Activated naive CD4-positive, alpha-beta T cell treated with anti-CD3 and anti-CD28 coated beads, Interleukin-2, amount 50 U/mL, for 24 hours (primary cell): ENCODE measurements around the gene MYCBP2.

Experiments
- H3K27ac Mint-ChIP-seq: one replicate; pipeline ENCODE4 v1.8.0; 2021; ENCODE audit warnings: mild to moderate bottlenecking, mixed read lengths
- H3K27me3 Mint-ChIP-seq: one replicate; pipeline ENCODE4 v1.8.0; 2021; ENCODE audit warnings: mixed read lengths
- H3K36me3 Mint-ChIP-seq: one replicate; pipeline ENCODE4 v1.8.0; 2021; ENCODE audit warnings: mixed read lengths
- H3K4me1 Mint-ChIP-seq: one replicate; pipeline ENCODE4 v1.8.0; 2021; ENCODE audit warnings: mixed read lengths
- H3K4me3 Mint-ChIP-seq: one replicate; pipeline ENCODE4 v1.8.0; 2021; ENCODE audit warnings: mild to moderate bottlenecking, mixed read lengths
- H3K9me3 Mint-ChIP-seq: one replicate; pipeline ENCODE4 v1.8.0; 2021; ENCODE audit warnings: mixed read lengths

The MYCBP2 gene

GRCh38 chr13:77326905-77327604, at the start of gene MYCBP2:
Gene MYCBP2, minus strand, starts transcription at chr13:77327094. Its CDS starts 319 bp downstream, at chr13:77326775.
- no peaks in the 10 kb centered on the region for H3K27me3 Mint-ChIP-seq
- H3K4me1 Mint-ChIP-seq, result peaks cover 67% of the 10 kb centered on the region
- peak within 1 kb of the TSS; percentile 98 for H3K27ac Mint-ChIP-seq
- H3K9me3 Mint-ChIP-seq, result no peaks in the 10 kb centered on the region
- peaks cover 7% of the 10 kb centered on the region for H3K36me3 Mint-ChIP-seq
- peak within 1 kb of the TSS; percentile 97 for H3K4me3 Mint-ChIP-seq

DNA sequence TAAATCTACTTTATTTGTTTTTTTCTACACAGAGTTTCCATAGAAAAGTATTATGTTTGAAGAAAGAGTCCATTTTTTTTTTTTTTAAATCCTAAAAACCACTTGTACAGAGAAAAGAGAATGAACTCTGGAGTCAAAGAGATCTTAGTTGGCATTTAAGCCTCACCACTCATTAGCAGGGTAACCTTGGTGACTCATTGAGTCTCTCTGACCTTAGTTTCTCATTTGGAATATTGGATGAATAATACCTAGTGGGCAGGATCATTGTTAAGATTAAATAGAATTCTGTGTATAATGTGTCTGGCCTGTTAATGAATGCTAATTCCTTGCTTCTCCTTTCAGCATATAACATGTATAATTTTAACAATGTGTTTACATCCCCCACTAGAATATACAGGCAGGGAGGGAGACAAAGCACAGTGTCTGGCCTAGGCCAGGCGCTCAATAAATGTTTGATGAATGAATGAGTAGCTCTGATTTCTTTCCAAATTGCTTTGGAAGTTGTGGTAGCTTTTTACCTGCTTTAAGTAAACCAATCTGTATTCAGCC, 48.7 kb upstream of the MYCBP2 start:
- Mint-ChIP-seq H3K36me3 (no peaks in the 10 kb centered on the region), H3K4me1 (no peaks in the 10 kb centered on the region), H3K27me3 (no peaks in the 10 kb centered on the region), H3K27ac (no peak overlapping the region), H3K9me3 (no peaks in the 10 kb centered on the region), H3K4me3 (no peak overlapping the region)

- Mint-ChIP-seq H3K9me3 (no peaks in the 10 kb centered on the region), H3K27me3 (no peaks in the 10 kb centered on the region), H3K27ac (no peak overlapping the region), H3K4me1 (no peaks in the 10 kb centered on the region), H3K36me3 (no peaks in the 10 kb centered on the region), H3K4me3 (no peak overlapping the region)
Observed at GRCh38 chr13:77374786-77375185, 47.9 kb upstream of the MYCBP2 start.

DNA sequence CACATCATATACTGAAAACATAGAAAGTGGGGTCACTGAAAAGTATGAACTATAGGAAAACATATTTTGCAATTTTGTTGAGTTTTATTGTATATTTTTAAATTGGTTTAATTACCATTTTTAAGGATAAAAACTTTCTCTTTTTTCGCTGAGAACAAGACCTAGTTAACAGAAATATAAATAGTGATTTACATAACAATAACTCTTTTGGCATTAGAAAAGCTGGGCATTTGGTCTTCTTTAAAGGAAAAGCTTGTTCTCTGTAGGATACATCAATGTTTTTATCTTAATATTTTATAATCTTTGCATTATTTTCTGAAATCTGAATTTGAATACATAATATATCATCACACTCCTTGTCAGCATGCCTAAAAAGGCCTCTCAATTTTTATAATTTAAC, 47.4 kb upstream of the MYCBP2 start:
- no peak overlapping the region for H3K4me3 Mint-ChIP-seq
- H3K27me3 Mint-ChIP-seq, result no peaks in the 10 kb centered on the region
- H3K9me3 Mint-ChIP-seq, result no peaks in the 10 kb centered on the region
- no peaks in the 10 kb centered on the region for H3K4me1 Mint-ChIP-seq
- H3K36me3 Mint-ChIP-seq, result no peaks in the 10 kb centered on the region
- H3K27ac Mint-ChIP-seq, result no peak overlapping the region

- H3K27me3 Mint-ChIP-seq, result no peaks in the 10 kb centered on the region
- H3K4me3 Mint-ChIP-seq, result no peak overlapping the region
- H3K27ac Mint-ChIP-seq, result no peak overlapping the region
- H3K36me3 Mint-ChIP-seq, result no peaks in the 10 kb centered on the region
- H3K4me1 Mint-ChIP-seq, result no peaks in the 10 kb centered on the region
- H3K9me3 Mint-ChIP-seq, result no peaks in the 10 kb centered on the region
Observed at GRCh38 chr13:77373502-77373901, 46.6 kb upstream of the MYCBP2 start.

DNA sequence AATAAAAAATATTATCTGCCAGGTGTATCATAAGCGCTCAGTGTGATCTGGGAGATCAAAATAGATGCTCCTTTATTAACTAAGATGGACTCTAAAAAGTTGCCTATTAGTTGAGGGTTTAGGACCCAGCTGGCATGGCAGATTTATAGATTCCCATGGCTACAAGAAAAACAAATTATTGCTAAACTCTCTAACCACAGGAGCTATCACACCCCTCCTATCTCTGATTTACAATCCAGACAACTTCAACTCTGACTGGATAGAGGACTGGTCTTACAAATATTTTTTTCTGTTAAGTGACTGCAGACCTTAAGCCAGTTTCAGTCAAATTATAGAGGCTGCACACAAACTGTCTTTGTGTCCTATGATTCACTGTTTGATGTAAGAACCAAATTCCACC, 45.4 kb upstream of the MYCBP2 start:
- Mint-ChIP-seq H3K4me3 (no peak overlapping the region), H3K9me3 (no peaks in the 10 kb centered on the region), H3K27me3 (no peaks in the 10 kb centered on the region), H3K27ac (no peak overlapping the region), H3K4me1 (no peaks in the 10 kb centered on the region), H3K36me3 (no peaks in the 10 kb centered on the region)

GRCh38 chr13:77370888-77371287, 44.0 kb upstream of the MYCBP2 start:
- H3K27me3 Mint-ChIP-seq, result no peaks in the 10 kb centered on the region
- H3K4me3 Mint-ChIP-seq, result no peak overlapping the region
- no peak overlapping the region for H3K27ac Mint-ChIP-seq
- H3K36me3 Mint-ChIP-seq, result no peaks in the 10 kb centered on the region
- H3K9me3 Mint-ChIP-seq, result no peaks in the 10 kb centered on the region
- no peaks in the 10 kb centered on the region for H3K4me1 Mint-ChIP-seq

DNA sequence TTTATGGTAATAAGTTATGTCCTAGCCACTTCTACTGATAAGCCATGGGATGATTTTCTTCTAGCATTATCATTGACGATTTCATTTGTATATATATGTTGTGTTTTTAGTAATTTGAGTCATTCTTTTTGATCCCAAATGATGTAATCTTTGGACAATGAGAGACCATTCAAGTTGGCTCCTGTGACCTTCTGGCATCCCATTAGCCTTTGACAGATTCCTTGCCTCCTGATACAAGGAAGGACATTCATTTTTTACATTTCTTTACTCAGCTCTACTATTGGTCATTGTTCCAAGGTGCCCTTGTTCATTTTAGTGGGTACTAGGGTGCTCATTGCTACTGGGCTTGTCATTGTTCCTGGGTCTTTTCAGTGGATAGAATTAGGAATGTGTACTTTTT, 35.3 kb upstream of the MYCBP2 start:
- H3K4me1 Mint-ChIP-seq, result peaks cover 4% of the 10 kb centered on the region
- H3K27me3 Mint-ChIP-seq, result no peaks in the 10 kb centered on the region
- no peak overlapping the region for H3K4me3 Mint-ChIP-seq
- H3K27ac Mint-ChIP-seq, result no peak overlapping the region
- H3K9me3 Mint-ChIP-seq, result no peaks in the 10 kb centered on the region
- no peaks in the 10 kb centered on the region for H3K36me3 Mint-ChIP-seq

GRCh38 chr13:77360032-77360685, 33.3 kb upstream of the MYCBP2 start:
- H3K27me3 Mint-ChIP-seq, result no peaks in the 10 kb centered on the region
- no peak overlapping the region for H3K4me3 Mint-ChIP-seq
- no peaks in the 10 kb centered on the region for H3K36me3 Mint-ChIP-seq
- H3K27ac Mint-ChIP-seq, result no peak overlapping the region
- peaks cover 4% of the 10 kb centered on the region for H3K4me1 Mint-ChIP-seq
- H3K9me3 Mint-ChIP-seq, result no peaks in the 10 kb centered on the region

GRCh38 chr13:77359171-77359570, 32.3 kb upstream of the MYCBP2 start:
- H3K36me3 Mint-ChIP-seq, result no peaks in the 10 kb centered on the region
- no peak overlapping the region for H3K4me3 Mint-ChIP-seq
- H3K27ac Mint-ChIP-seq, result no peak overlapping the region
- H3K27me3 Mint-ChIP-seq, result no peaks in the 10 kb centered on the region
- no peaks in the 10 kb centered on the region for H3K9me3 Mint-ChIP-seq
- H3K4me1 Mint-ChIP-seq, result peaks cover 9% of the 10 kb centered on the region

- H3K4me3 Mint-ChIP-seq, result no peak overlapping the region
- H3K9me3 Mint-ChIP-seq, result no peaks in the 10 kb centered on the region
- no peak overlapping the region for H3K27ac Mint-ChIP-seq
- no peaks in the 10 kb centered on the region for H3K36me3 Mint-ChIP-seq
- peaks cover 17% of the 10 kb centered on the region for H3K4me1 Mint-ChIP-seq
- no peaks in the 10 kb centered on the region for H3K27me3 Mint-ChIP-seq
Observed at GRCh38 chr13:77358001-77358400, 31.1 kb upstream of the MYCBP2 start.

DNA sequence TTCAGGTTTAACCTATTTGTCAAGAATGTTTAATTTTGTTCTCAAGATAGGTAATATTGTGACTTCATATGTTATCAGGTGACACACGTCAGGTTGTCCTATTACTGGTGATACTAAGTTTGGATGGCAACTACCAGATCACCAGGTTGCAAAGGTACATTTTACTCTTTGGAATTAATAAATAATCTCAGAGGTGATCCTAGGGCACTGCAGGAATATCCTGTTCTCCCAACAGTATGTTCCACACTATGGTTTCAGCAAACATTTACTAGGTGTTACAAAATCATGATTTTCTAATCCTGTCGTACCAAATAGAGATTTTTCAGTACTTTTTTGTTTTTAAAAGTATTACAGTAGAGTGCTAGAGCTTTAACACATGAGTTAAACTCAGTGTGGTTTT, 29.3 kb upstream of the MYCBP2 start:
- Mint-ChIP-seq H3K4me3 (no peak overlapping the region), H3K27ac (no peak overlapping the region), H3K36me3 (no peaks in the 10 kb centered on the region), H3K27me3 (no peaks in the 10 kb centered on the region), H3K9me3 (no peaks in the 10 kb centered on the region), H3K4me1 (peaks cover 17% of the 10 kb centered on the region)

DNA sequence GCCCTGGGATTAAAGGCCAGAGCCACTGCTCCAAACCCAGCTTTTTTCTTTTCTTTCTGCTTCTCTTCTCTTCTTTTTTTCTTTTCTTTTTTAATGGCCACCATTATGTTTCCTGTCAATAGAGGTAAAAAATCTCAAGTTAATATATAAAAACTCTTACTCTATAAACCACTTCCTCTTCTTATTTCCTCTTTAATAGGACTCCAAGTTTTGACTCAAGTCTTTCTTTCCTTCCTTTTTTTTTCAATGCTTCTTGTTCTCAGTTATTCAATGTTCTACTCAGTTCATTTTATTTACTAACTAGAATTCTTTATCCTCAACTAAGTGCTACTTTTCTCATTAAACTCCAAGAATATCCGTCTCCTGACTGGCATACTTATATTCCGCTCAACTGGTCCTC, 27.1 kb upstream of the MYCBP2 start:
- H3K4me1 Mint-ChIP-seq, result peaks cover 13% of the 10 kb centered on the region
- H3K4me3 Mint-ChIP-seq, result no peak overlapping the region

GRCh38 chr13:77351315-77351714, 24.4 kb upstream of the MYCBP2 start:
- Mint-ChIP-seq H3K27me3 (no peaks in the 10 kb centered on the region), H3K9me3 (no peaks in the 10 kb centered on the region), H3K4me1 (peaks cover 19% of the 10 kb centered on the region), H3K36me3 (no peaks in the 10 kb centered on the region), H3K4me3 (no peak overlapping the region), H3K27ac (no peak overlapping the region)

More for the DNA sequence above, 27.1 kb upstream of the MYCBP2 start:
- H3K27me3 Mint-ChIP-seq, result no peaks in the 10 kb centered on the region
- H3K27ac Mint-ChIP-seq, result no peak overlapping the region
- no peaks in the 10 kb centered on the region for H3K9me3 Mint-ChIP-seq
- no peaks in the 10 kb centered on the region for H3K36me3 Mint-ChIP-seq

DNA sequence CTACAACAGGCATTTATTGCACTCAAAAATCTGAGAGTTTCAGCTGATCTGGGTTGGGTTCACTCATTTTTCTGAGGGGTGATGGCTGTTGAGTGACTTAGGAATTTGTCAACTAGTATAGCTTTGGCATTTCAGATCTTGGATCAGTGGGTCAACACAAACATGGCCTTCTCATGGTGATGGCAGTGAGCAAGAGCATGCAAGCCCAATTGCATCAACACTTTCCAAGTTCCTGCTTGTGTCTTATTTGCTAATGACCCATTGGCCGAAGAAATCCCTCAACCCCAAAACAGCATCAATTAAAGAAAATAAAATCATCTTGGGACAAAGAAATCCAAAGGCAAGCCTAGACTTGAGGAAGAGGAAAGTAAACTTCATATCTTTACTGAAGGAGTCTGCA, 23.9 kb upstream of the MYCBP2 start:
- Mint-ChIP-seq H3K27ac (no peak overlapping the region), H3K27me3 (no peaks in the 10 kb centered on the region), H3K4me3 (no peak overlapping the region), H3K9me3 (no peaks in the 10 kb centered on the region), H3K4me1 (peaks cover 22% of the 10 kb centered on the region), H3K36me3 (no peaks in the 10 kb centered on the region)

DNA sequence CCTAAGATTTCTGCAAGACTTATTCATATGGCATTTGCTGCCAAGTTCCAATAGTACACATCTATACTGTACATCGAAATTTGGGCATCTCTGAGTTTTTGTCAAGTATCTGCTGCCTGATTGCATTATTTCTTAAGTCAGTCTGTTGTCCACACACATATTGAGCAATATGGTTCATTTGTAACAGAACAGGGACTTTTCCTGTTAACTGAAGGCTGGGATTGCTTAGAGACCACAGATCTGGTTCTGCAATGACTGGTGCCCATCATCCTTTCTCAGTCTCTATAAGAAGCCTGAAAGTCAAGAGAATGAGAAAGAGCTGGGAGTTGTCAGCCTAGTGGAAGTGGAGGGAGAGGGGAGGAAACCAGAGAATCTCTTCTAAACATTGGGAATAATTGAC, 22.5 kb upstream of the MYCBP2 start:
- Mint-ChIP-seq H3K4me1 (peaks cover 27% of the 10 kb centered on the region), H3K9me3 (no peaks in the 10 kb centered on the region), H3K36me3 (no peaks in the 10 kb centered on the region), H3K4me3 (no peak overlapping the region), H3K27me3 (no peaks in the 10 kb centered on the region), H3K27ac (no peak overlapping the region)
